Keratinocyte (primary cell): ENCODE data around the gene LSM10. TPM values are rescaled to one million over a fixed set of nuclear protein-coding genes. Genes with fewer than 3 reads are reported as not detected.
A peak's percentile ranks its signal among the peaks of the same experiment; 100 is the strongest.

ENCODE experiments used
- DNase-seq: peaks from one replicate; pipeline ENCODE4 v3.0.0-alpha.2; 2011; ENCODE audit warnings: low read depth, missing footprints, low spot score
- FAIRE-seq: peaks from 2 replicates; lab custom pipeline; 2011; peaks lifted over from hg19 to GRCh38; lab: Jason Lieb, UNC
- H2AFZ ChIP-seq: 2 replicates; pipeline ENCODE4 v1.6.0; 2012; ENCODE audit warnings: low read length, control low read depth, inconsistent platforms; ENCODE audit not compliant: control insufficient read depth
- H3K27ac ChIP-seq: 2 replicates; pipeline ENCODE4 v1.5.1; 2011; ENCODE audit warnings: low read length; ENCODE audit not compliant: control insufficient read depth, insufficient read depth
- H3K27me3 ChIP-seq: 3 replicates; pipeline ENCODE4 v1.6.0; 2011; ENCODE audit warnings: low read length; ENCODE audit not compliant: control insufficient read depth, insufficient read depth; ENCODE audit errors: extremely low read depth
- H3K36me3 ChIP-seq, 2 experiments: 2 replicates in 1 of 2; 3 replicates in 1 of 2; pipeline ENCODE4 v1.5.1; 2011; ENCODE audit warnings: low read length in 2 of 2, mild to moderate bottlenecking in 1 of 2; ENCODE audit not compliant: control insufficient read depth in 2 of 2, insufficient read depth in 2 of 2; ENCODE audit errors: extremely low read depth in 1 of 2
- H3K4me1 ChIP-seq: 3 replicates; pipeline ENCODE4 v1.5.1; 2011; ENCODE audit warnings: low read length; ENCODE audit not compliant: control insufficient read depth, insufficient read depth; ENCODE audit errors: extremely low read depth
- H3K4me2 ChIP-seq: 3 replicates; pipeline ENCODE4 v1.6.0; 2011; ENCODE audit warnings: low read depth, low read length; ENCODE audit not compliant: control insufficient read depth, insufficient read depth; ENCODE audit errors: extremely low read depth
- H3K4me3 ChIP-seq, 3 experiments: fragments of 200-600 bp in 1 of 3; sonication (generic) in 1 of 3; 2 replicates in 2 of 3; 3 replicates in 1 of 3; pipeline ENCODE4 v1.5.1; 2011 to 2016; ENCODE audit warnings: low read length in 3 of 3, mild to moderate bottlenecking in 3 of 3, control low read depth in 2 of 3, inconsistent platforms in 1 of 3, low read depth in 1 of 3, mixed read lengths in 1 of 3, mixed run types in 1 of 3, moderate library complexity in 1 of 3; ENCODE audit not compliant: control insufficient read depth in 2 of 3, insufficient read depth in 2 of 3; ENCODE audit errors: extremely low read depth in 1 of 3
- H3K79me2 ChIP-seq: 2 replicates; pipeline ENCODE4 v1.6.0; 2012; ENCODE audit warnings: low read length; ENCODE audit not compliant: control insufficient read depth, insufficient read depth
- H3K9ac ChIP-seq: 3 replicates; pipeline ENCODE4 v1.6.0; 2011; ENCODE audit warnings: low read length; ENCODE audit not compliant: control insufficient read depth, insufficient read depth; ENCODE audit errors: extremely low read depth
- H3K9me1 ChIP-seq: 3 replicates; pipeline ENCODE4 v1.6.0; 2011; ENCODE audit warnings: low read length; ENCODE audit not compliant: control insufficient read depth, insufficient read depth; ENCODE audit errors: extremely low read depth
- H3K9me3 ChIP-seq: 2 replicates; pipeline ENCODE4 v1.5.1; 2012; ENCODE audit warnings: low read depth, low read length; ENCODE audit not compliant: control insufficient read depth
- H4K20me1 ChIP-seq: 3 replicates; pipeline ENCODE4 v1.6.0; 2011; ENCODE audit warnings: low read length; ENCODE audit not compliant: control insufficient read depth, insufficient read depth; ENCODE audit errors: extremely low read depth
- EZH2 ChIP-seq: IDR thresholded peaks from one replicate; pipeline ENCODE4 v1.6.1; 2012; ENCODE audit warnings: inconsistent platforms, mild to moderate bottlenecking, low read length, moderate library complexity
- dilution Hi-C: fragments of 300-500 bp; cut with MboI; formaldehyde crosslinking; loops from one replicate; pipeline ENCODE4 v1.7.0; 2020; ENCODE audit warnings: low sequenced_read_pairs; ENCODE audit not compliant: extremely low pct_ligation_motif_present
- polyA plus RNA-seq, 5 experiments: library from polyadenylated mRNA; depleted of rRNA in 3 of 5; stranded (reverse) in 3 of 5; stranded (forward) in 1 of 5; unstranded in 1 of 5; fragments of >200 nt; gene quantifications; 1 replicate in 1 of 5; 2 replicates in 3 of 5; 3 replicates in 1 of 5; pipeline versions ENCODE4 v1.2.1 to v1.2.3, GENCODE V29; 2011 to 2012; ENCODE audit warnings: missing spikeins in 2 of 5, low read depth in 1 of 5, low replicate concordance in 1 of 5
- TF ChIP-seq, protein P1 (sequence below), 3 experiments: IDR thresholded peaks in 1 of 3; conservative IDR thresholded peaks in 1 of 3; optimal IDR thresholded peaks in 1 of 3; 2 replicates in 2 of 3; 3 replicates in 1 of 3; pipeline versions ENCODE3 to v1.5.1; 2011; ENCODE audit warnings: low read length in 3 of 3, mild to moderate bottlenecking in 3 of 3, moderate library complexity in 2 of 3, control low read depth in 1 of 3, inconsistent platforms in 1 of 3; ENCODE audit not compliant: insufficient read depth in 2 of 3; ENCODE audit errors: extremely low read depth in 1 of 3

Gene LSM10
- polyA plus RNA-seq, 1 donor (not counting 4 experiments of a cell fraction or from before 2014, with no cell fraction given) = 45.3 TPM

DNA sequence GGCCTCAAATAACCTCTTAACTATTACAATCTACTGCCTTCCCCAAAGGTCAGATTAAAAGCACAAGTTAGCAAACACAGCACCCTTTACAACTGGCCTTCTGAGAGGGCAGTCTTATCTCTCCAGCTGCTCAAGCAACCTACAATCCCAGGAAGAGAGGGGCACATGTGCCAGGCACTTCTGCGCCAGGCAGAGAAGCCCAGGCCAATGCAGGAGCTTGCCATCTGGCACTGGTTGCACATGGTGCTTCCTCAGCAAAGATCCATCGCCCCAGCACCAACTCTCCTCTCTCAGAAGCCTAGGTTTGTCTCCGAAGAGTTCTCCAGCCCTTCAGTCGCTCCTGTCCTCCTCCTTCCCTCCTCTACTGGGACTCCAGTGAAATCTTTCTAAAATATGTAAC is 14.5 kb downstream of the LSM10 start:
- H3K4me1 ChIP-seq = peaks cover 28% of the 10 kb centered on the region
- peaks cover 7% of the 10 kb centered on the region for H4K20me1 ChIP-seq

DNA sequence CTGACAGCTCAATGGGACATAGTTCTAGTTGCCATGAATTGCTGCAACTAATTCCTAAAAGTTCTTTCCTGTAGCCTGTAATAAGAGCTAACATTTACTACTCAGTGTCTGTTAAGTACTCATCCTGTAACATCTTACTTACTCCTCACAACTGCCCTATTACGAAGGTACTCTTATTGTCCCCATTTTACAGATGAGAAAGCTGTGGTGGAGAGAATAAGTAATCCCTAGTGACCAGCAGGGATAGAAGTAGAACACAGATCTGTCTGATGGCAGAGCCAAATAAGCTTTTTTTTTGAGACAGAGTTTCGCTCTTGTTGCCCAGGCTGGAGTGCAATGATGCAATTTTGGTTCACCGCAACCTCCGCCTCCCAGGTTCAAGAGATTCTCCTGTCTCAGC is 15.0 kb downstream of the LSM10 start:
- dilution Hi-C loops = no loop called here
- Histone ChIP-seq H3K9me3 (no peaks in the 10 kb centered on the region), H3K4me3 (no peak overlapping the region), H3K36me3 (peaks cover 4 to 18% of the 10 kb centered on the region in 2 experiments), H3K27ac (no peak overlapping the region), H3K4me2 (no peak overlapping the region), H3K79me2 (peaks cover 58% of the 10 kb centered on the region), H2AFZ (no peak overlapping the region), H3K9ac (no peak overlapping the region), H3K4me1 (peaks cover 26% of the 10 kb centered on the region), H3K9me1 (peaks cover 2% of the 10 kb centered on the region), H3K27me3 (no peaks in the 10 kb centered on the region), H4K20me1 (peaks cover 7% of the 10 kb centered on the region)
- FAIRE-seq (no peak), DNase-seq (no peak)
- TF ChIP-seq, protein P1, sequence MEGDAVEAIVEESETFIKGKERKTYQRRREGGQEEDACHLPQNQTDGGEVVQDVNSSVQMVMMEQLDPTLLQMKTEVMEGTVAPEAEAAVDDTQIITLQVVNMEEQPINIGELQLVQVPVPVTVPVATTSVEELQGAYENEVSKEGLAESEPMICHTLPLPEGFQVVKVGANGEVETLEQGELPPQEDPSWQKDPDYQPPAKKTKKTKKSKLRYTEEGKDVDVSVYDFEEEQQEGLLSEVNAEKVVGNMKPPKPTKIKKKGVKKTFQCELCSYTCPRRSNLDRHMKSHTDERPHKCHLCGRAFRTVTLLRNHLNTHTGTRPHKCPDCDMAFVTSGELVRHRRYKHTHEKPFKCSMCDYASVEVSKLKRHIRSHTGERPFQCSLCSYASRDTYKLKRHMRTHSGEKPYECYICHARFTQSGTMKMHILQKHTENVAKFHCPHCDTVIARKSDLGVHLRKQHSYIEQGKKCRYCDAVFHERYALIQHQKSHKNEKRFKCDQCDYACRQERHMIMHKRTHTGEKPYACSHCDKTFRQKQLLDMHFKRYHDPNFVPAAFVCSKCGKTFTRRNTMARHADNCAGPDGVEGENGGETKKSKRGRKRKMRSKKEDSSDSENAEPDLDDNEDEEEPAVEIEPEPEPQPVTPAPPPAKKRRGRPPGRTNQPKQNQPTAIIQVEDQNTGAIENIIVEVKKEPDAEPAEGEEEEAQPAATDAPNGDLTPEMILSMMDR (optimal IDR thresholded peaks at IDR 0.05 in 1 of 3, IDR thresholded peaks at IDR 0.05 in 1 of 3, conservative IDR thresholded peaks at IDR 0.05 in 1 of 3; ENCODE audit: extremely low read depth in 1 of 3, insufficient read depth in 2 of 3, low read length in 3 of 3) = no peak
- no peak for TF ChIP-seq EZH2

More for the DNA sequence above, 14.5 kb downstream of the LSM10 start:
- dilution Hi-C loops = no loop called here
- no peak overlapping the region for H3K27ac ChIP-seq
- H3K79me2 ChIP-seq = peaks cover 54% of the 10 kb centered on the region
- peak overlapping the region; percentile 57 for H3K4me2 ChIP-seq
- no peak for TF ChIP-seq EZH2
- TF ChIP-seq, protein P1 (optimal IDR thresholded peaks at IDR 0.05 in 1 of 3, IDR thresholded peaks at IDR 0.05 in 1 of 3, conservative IDR thresholded peaks at IDR 0.05 in 1 of 3; ENCODE audit: extremely low read depth in 1 of 3, insufficient read depth in 2 of 3, low read length in 3 of 3) = no peak
- DNase-seq = no peak
- peaks cover 4 to 15% of the 10 kb centered on the region in 2 experiments for H3K36me3 ChIP-seq
- H2AFZ ChIP-seq = no peak overlapping the region
- H3K4me3 ChIP-seq = no peak overlapping the region
- H3K9ac ChIP-seq = no peak overlapping the region
- no peaks in the 10 kb centered on the region for H3K9me3 ChIP-seq
- H3K9me1 ChIP-seq = peaks cover 2% of the 10 kb centered on the region
- no peak for FAIRE-seq
- H3K27me3 ChIP-seq = no peaks in the 10 kb centered on the region
